ENCODE results near the gene NUDT4. TPM values are rescaled to one million over a fixed set of nuclear protein-coding genes. Genes with fewer than 3 reads are reported as not detected.
A peak's percentile ranks its signal among the peaks of the same experiment; 100 is the strongest.
"Not testable (repeated sequence)": the region's sequence is repeated elsewhere in the genome, so short reads cannot be mapped to it uniquely, and the experiment has no call there.

NUDT4 gene
- total and polyA plus RNA-seq, 10 of the 15 experiments (the other 5 are each of a cell fraction or from before 2014, with no cell fraction given) = 26.6 to 91.6 (median 63.1) TPM

DNA sequence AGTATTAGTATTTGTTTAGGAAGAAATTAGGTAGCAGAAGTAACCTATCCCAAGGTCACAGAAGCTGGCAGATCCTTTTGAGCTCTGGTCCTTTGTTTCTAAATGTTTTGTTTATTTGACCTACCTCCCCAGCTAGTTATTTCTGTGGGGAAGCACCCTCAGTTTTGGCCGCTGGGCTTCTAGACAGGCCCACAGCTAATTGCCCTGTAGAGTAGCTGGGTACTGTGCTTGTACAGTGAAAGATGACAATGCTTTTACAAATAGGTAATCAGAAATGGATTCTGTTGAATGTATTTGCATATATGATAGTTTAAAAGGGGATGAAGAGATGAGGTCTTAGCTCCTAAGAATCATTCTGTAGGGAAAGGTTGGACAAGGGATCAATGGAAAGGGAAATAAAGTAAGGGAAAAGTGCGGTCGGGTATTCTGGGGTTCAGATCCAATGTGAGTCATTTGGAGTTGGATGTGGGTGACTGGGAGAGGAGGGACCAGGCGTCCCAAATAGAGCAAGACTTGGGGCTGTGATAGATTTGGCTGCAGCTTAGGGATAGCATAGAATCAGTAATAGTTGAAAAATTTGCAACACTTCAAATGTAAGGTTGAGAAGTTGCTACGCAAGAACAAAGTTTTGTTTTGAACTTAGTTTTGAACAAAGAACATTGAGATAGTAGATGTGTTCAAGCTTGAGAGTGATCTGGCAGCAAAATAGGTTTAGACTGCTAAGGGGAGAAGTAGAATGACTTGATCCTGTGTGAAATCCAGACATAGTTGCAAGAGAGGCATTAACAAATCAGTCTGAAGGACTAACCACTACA lies 3.6 kb downstream of the NUDT4 start:
- H3K36me3 ChIP-seq (ENCODE audit: control insufficient read depth in 2 of 2, insufficient read depth in 2 of 2, low read length in 1 of 2) = peaks cover 0 to 11% of the 10 kb centered on the region in 2 experiments; a peak in 2 of 4 replicates
- H3K4me3 ChIP-seq = peak overlapping the region; percentile 87
- no TSS peak for BruUV-seq (replicated peaks)

GRCh38 chr12:93381976-93382437 lies 4.3 kb downstream of the NUDT4 start:
- Histone ChIP-seq H3K36me3 (ENCODE audit: control insufficient read depth in 2 of 2, insufficient read depth in 2 of 2, low read length in 1 of 2) (peaks cover 0 to 11% of the 10 kb centered on the region in 2 experiments; a peak in 2 of 4 replicates), H3K4me3 (peak overlapping the region; percentile 87), H3K9ac (ENCODE audit: control insufficient read depth, insufficient read depth, low read length) (peak overlapping the region; percentile 98), H3K79me2 (ENCODE audit: control insufficient read depth, insufficient read depth, low read length) (peaks cover 94% of the 10 kb centered on the region), H3K4me2 (ENCODE audit: control insufficient read depth, insufficient read depth) (peak overlapping the region; percentile 58), H3K27ac (ENCODE audit: control insufficient read depth, insufficient read depth) (peak overlapping the region; percentile 98; the same call in 1 of the 2 replicates)
- DNase-seq (ENCODE audit: low read depth, low spot score); H3K9me3 ChIP-seq (replicated peaks; ENCODE audit: control insufficient read depth, insufficient read depth, low read length); BruUV-seq (replicated peaks); FAIRE-seq; ATAC-seq; H3K27me3 ChIP-seq (replicated peaks in 1 of 2; ENCODE audit: control insufficient read depth in 2 of 2, insufficient read depth in 2 of 2, low read length in 1 of 2); H4K20me1 ChIP-seq (ENCODE audit: control insufficient read depth, insufficient read depth); H2AFZ ChIP-seq (ENCODE audit: control insufficient read depth, low read depth, low read length); H3K4me1 ChIP-seq (ENCODE audit: control insufficient read depth, insufficient read depth, low read length): not testable (repeated sequence)
- CTCF ChIA-PET = interaction anchor here (0.8 to 7.5 kb wide), 19 partner anchors 8 to 721 kb away, joined by 3 to 93 read pairs (median 11); no protein-coding TSS in a partner anchor
- in situ Hi-C loops (cut with MboI) = loop anchor here (5.0 kb wide), 1 partner anchor 395 kb away; no protein-coding TSS in a partner anchor
- 28% methylated on average over 5 of the region's 5 CpGs for WGBS (ENCODE audit: insufficient coverage, insufficient replicate concordance, low lambda C conversion rate, missing lambda C conversion rate)
- intact Hi-C loops (cut with micrococcal nuclease; ENCODE audit: unreplicated experiment) = loop anchor here (2.0 to 5.0 kb wide), 3 partner anchors 85 to 245 kb away; no protein-coding TSS in a partner anchor
- RAD21 ChIA-PET (ENCODE audit: unreplicated experiment) = interaction anchor here (0.7 to 6.9 kb wide), 31 partner anchors 9 to 720 kb away, joined by 3 to 133 read pairs (median 6); no protein-coding TSS in a partner anchor
- SMC1A ChIA-PET (ENCODE audit: uncharacterized antibody, unreplicated experiment) = interaction anchor here (0.6 to 10.4 kb wide), 35 partner anchors 8 to 966 kb away, joined by 3 to 209 read pairs (median 8); no protein-coding TSS in a partner anchor
- POLR2A ChIA-PET = interaction anchor here (0.5 to 3.8 kb wide), 13 partner anchors 10 to 399 kb away, joined by 3 to 17 read pairs (median 5); no protein-coding TSS in a partner anchor

More for the DNA sequence above, 3.6 kb downstream of the NUDT4 start:
- ChIA-PET RAD21 (ENCODE audit: unreplicated experiment) (interaction anchor here (0.7 to 6.9 kb wide), 42 partner anchors 8 to 722 kb away, joined by 3 to 133 read pairs (median 5); partner anchors contain the start of gene EEA1), CTCF (interaction anchor here (0.8 to 7.5 kb wide), 35 partner anchors 8 to 722 kb away, joined by 3 to 93 read pairs (median 5); no protein-coding TSS in a partner anchor), SMC1A (ENCODE audit: uncharacterized antibody, unreplicated experiment) (interaction anchor here (0.6 to 10.4 kb wide), 55 partner anchors 8 to 597 kb away, joined by 3 to 209 read pairs (median 5); no protein-coding TSS in a partner anchor), POLR2A (interaction anchor here (0.6 to 3.8 kb wide), 13 partner anchors 57 to 394 kb away, joined by 3 to 26 read pairs (median 5); no protein-coding TSS in a partner anchor)
- TF ChIP-seq E2F8 (IDR thresholded peaks at IDR 0.05; ENCODE audit: low read depth, partially characterized antibody) (no peak), WRNIP1 (IDR thresholded peaks at IDR 0.05; ENCODE audit: borderline replicate concordance, low read depth, low read length) (0 out of 2 replicates have a peak, but pooled peaks have one; percentile 27)
- 26% methylated on average over 5 of the region's 5 CpGs for WGBS (ENCODE audit: insufficient coverage, insufficient replicate concordance, low lambda C conversion rate, missing lambda C conversion rate)
- ATAC-seq (no peak), FAIRE-seq (no peak), DNase-seq (ENCODE audit: low read depth, low spot score) (no peak)
- peaks cover 13% of the 10 kb centered on the region for H3K4me1 ChIP-seq (ENCODE audit: control insufficient read depth, insufficient read depth, low read length)
- H3K27ac ChIP-seq (ENCODE audit: control insufficient read depth, insufficient read depth) = peak overlapping the region; percentile 98
- H4K20me1 ChIP-seq (ENCODE audit: control insufficient read depth, insufficient read depth) = peaks cover 8% of the 10 kb centered on the region; the same call in 1 of the 2 replicates
- H3K79me2 ChIP-seq (ENCODE audit: control insufficient read depth, insufficient read depth, low read length) = peaks cover 94% of the 10 kb centered on the region
- no peaks in the 10 kb centered on the region for H3K9me3 ChIP-seq (replicated peaks; ENCODE audit: control insufficient read depth, insufficient read depth, low read length)
- in situ Hi-C loops (cut with MboI) = loop anchor here (5.0 kb wide), 1 partner anchor 394 kb away; no protein-coding TSS in a partner anchor
- peak overlapping the region; percentile 58 for H3K4me2 ChIP-seq (ENCODE audit: control insufficient read depth, insufficient read depth)
- peak overlapping the region; percentile 98 for H3K9ac ChIP-seq (ENCODE audit: control insufficient read depth, insufficient read depth, low read length)
- no peak overlapping the region for H2AFZ ChIP-seq (ENCODE audit: control insufficient read depth, low read depth, low read length)
- intact Hi-C loops (cut with micrococcal nuclease; ENCODE audit: unreplicated experiment) = loop anchor here (2.0 to 5.0 kb wide), 3 partner anchors 84 to 245 kb away; no protein-coding TSS in a partner anchor
- H3K27me3 ChIP-seq (replicated peaks in 1 of 2; ENCODE audit: control insufficient read depth in 2 of 2, insufficient read depth in 2 of 2, low read length in 1 of 2) = no peaks in the 10 kb centered on the region

All from GM12878 (cell line).